GM18519 (cell line): ENCODE measurements around the gene FNDC11.

Experiments used
- ATAC-seq: cut with Tn5 transposase; IDR thresholded peaks from one replicate; pipeline ENCODE4 v1.9.1; 2021; ENCODE audit warnings: mild to moderate bottlenecking, moderate library complexity; ENCODE audit not compliant: unreplicated experiment, low FRiP score

Gene FNDC11

DNA sequence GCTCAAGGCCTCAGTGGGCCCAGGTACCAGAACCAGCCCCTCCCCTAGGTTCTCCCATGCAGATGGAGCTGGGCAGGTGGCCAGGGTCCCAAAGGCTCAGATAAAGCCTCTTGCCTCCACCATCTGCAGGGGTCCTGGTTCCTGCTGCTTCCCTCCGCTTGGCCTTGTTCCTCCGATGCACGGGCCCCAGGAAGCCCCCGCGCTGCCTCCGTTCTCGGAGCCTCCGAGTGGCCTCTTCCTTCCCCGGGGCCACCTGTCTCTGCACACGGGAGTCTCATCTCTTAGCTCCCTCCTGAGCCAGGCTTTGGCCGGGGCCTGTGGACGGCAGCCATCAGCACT lies 14.9 kb upstream of the FNDC11 start:
- no peak for ATAC-seq

DNA sequence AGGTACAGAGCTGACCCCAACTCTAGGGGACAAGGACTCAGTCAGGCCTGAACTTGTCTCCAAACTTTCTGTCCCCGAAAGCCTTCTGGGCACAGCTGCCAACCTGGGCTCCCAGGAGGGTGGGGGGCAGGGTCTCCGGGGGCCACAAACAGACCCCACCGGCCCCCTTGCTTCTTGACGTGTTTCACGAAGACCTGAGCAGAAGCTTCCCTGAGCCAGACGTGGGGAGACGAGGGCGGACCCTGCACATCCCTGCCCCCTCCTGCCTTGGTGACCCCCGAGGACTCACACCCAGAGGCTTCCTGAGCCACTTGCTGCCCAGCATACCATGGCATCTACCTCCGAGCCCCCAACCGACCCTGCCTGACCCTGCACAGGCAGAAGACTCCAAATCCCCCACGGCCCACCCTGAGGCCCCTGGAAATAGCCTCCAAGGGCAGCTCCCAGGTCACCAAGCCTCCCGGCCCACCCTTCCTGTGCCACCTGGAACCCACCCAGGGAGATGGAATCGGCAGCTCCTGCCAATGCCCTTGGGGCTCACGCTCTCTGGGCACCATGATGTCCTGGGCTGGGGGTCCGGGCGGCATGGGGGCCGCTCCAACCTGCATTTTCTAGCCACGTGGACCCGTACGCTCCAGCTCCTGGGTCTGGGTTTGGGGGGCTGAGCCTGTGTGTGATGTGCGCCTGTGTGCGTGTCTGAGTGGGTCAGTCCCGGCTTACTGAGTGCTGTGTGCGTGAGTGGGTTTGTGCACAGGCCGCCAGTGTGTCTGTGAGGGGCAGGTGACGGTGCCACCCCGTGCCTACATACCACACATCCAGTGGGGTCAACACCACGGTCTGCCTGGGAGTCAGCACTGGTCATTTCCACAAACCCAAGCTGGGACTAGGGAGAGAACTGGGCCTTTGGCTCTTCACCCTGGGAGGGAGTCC lies 14.3 kb upstream of the FNDC11 start:
- ATAC-seq = no peak

DNA sequence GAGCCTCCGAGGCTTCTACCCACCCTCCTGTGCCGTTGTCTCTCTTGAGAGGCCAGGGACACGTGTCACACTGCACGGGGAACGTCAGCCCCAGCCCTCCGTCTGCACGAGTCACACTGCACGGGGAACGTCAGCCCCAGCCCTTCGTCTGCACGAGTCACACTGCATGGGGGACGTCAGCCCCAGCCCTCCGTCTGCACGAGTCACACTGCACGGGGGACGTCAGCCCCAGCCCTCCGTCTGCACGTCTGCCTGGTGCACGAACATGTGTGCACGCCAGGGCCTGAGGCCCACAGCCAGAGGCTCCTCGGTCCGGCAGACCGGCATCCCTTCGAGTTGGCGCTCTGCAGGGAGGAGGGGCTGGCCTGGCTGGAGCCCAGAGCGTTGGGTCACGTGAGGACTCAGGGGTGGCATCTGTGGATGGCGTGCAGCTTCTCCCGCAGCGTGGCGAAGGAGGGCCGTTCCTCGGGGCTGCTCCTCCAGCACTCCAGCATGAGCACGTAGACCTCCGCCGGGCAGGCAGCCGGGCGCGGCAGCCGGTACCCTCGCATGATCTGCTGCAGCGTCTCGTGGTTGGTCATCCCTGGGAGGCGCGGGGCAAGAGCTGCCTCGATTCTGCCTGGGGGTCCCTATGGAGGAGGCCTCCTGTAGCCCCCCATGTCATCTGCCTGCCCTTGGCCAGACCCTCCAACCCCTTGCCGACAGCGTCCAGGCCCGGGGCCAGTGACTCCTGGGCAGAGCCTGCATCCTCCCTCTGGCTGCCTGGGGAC lies 13.4 kb upstream of the FNDC11 start:
- no peak for ATAC-seq

DNA sequence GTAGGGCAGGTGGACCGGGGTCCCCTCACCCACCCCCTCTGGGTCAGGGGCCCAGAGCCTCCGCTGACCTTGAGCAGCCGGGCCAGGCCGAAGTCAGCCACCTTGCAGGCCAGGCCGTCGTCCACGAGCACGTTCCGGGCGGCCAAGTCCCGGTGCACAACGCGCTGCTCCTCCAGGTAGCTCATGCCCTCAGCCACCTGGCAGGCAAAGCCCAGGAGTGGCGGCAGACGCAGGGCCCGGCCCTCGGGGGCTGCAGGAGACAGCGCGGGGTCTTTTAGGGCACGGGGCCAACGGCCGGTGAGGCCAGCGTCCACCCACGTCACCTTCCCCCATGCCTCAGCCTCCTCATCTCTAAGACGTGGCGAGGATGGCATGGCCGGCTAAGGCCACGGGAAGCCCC lies 12.6 kb upstream of the FNDC11 start:
- no peak for ATAC-seq

DNA sequence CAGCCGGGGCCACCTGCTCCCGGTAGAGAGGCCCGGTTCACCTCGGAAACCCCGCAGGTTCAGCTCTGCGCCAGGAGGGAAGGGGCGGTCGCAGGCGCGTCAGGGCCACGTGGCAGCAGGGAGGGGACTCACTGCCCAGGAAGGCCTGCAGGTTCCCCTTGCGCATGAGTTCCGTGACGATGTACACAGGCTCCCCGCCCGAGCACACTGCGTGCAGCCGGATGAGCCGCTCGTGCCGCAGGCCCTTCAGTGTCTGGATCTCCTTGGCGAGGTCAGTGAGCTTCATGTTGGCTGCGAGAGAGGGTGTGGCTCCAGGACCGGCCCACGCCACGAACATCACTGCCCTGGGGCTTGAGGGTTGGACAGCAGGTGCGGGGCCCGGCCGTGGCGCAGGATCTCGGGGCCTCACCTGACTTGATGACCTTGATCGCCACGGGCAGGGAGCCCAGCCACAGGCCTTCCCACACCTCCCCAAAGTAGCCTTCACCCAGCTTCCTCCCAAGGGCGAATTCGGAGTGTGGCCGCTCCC lies 11.9 kb upstream of the FNDC11 start:
- no peak for ATAC-seq

DNA sequence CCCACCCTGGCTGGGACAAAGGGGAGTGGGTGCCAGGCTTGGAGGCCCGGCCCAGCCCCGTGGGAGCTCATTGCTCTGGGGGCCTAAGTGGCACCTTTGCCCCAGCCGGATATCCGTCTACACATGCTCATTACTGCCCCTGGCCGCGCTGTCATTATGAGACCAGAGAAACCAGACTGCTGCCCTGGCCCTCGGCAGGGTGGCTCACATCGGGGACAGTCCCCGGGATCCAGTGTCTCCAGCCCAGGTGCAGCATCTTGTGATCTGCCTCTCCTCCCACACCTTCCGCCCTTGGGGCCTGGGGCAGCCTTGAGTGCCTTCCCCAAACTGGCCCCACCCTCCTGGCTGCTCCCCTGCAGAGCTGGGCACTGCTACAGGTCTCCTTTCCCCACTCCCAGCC lies 11.3 kb upstream of the FNDC11 start:
- ATAC-seq = no peak

DNA sequence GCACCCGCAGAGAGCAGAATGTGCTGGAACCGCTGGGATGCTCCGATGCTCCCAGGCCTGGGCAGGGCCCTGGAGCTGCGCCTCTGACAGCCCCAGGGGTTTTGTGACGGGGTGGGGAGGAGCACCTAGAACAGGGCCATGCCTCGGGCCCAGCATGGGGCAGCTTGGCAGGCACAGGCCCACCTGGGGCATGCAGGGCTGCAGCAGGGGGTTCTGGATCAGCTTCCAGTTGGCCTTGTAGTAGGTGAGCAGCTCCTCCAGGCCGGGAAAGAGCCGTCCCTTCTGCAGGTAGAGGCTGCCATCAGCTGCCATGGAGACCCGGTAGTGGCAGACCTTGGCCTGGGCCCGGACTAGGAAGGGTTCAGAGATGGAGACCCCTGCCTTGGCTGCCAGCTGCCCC lies 10.8 kb upstream of the FNDC11 start:
- ATAC-seq = no peak

DNA sequence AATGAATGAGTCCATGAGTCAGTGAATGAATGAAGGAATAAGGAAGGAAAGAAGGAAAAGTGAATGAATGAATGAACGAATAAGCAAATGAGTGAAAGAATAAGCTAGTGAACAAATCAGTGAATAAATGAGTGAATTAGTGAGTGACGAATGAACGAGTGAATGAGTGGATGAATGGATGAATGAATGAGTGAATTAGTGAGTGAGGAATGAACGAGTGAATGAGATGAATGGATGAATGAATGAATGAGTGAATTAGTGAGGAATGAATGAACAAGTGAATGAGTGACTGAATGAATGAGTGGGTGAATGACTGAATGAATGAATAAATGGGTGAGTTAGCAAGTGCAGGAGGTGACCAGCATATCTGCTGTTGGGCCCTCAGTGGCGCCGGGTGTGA lies 10.2 kb upstream of the FNDC11 start:
- no peak for ATAC-seq

DNA sequence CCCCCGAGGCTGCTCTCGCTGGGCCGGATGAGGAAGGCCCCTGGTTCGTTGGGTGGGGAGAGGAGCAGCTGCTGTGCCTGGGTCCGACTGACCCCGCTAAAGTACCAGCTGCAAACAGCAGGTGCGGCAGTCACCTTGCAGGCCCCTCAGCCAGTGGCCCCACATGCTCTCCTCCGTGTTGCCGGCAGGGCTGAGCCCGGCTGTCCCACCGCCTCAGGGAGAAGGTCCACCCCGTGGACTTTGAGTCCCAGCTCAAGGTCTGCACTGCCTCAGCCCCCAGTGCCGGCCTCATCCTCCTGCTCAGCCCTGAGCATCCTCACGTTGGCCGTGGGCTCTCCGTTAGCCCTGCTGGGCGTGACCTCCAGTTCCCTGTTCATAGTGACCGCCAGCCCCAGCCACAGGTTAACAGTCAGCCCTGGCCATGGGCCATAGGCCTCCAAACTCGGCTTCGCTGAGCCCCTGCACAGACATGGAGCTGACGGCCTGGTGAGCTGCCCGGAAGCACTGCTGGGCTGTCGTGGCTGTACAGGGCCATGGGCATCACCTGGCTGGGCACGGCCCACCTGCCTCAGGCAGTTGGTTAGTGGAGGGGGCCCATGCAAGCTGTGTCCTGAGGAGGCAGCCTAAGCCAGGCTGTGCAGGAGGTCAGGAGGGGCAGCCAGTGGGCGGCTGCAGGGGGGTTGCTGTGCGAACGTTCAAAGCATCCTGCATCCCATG lies 9.6 kb upstream of the FNDC11 start:
- ATAC-seq = no peak

DNA sequence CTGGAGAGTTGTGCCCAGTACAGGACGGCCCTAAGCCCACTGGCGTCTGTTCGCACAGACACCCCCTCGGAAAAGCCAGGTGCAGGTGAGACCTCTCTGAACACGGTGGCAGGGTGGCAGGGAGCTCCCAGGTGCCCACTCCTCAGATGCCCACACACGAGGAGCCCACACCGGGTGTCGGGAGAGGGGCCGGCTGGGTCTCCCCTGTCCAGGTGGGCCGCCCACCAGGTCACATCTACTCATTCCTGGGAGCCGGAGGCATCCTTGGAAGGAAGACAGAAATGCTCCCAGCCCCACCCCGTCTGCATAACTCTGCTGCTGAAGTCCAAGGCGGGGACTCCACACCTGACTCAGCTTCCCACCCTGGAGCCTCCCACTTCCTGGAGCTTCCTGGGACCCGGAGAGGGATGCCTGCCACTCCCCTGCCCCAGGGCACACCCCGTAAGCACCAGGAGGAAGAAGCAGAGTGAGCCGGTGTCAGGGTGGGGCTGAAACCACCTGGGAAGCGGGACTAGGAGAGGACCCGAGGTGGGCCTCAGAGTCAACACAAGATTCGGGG lies 8.9 kb upstream of the FNDC11 start:
- ATAC-seq = no peak

DNA sequence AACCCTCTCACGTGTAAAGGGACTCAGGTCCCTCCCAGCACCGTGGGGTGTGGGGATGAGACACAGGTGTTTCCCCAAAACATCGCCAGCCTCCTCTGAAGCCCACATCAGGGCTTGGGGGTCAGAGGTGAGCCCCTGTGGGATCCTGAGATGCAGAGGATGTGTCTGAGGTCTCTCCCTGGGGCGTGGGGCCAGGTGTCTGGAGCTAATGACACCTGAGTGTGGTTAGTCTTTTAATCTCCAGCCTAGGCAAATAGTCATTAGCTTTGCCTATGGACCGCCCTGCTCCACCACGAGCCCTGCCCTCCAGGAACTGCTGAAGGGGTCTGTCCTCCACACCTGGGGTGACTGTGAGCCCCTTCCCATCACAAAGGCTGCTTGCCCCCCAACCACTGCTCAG lies 8.1 kb upstream of the FNDC11 start:
- no peak for ATAC-seq

DNA sequence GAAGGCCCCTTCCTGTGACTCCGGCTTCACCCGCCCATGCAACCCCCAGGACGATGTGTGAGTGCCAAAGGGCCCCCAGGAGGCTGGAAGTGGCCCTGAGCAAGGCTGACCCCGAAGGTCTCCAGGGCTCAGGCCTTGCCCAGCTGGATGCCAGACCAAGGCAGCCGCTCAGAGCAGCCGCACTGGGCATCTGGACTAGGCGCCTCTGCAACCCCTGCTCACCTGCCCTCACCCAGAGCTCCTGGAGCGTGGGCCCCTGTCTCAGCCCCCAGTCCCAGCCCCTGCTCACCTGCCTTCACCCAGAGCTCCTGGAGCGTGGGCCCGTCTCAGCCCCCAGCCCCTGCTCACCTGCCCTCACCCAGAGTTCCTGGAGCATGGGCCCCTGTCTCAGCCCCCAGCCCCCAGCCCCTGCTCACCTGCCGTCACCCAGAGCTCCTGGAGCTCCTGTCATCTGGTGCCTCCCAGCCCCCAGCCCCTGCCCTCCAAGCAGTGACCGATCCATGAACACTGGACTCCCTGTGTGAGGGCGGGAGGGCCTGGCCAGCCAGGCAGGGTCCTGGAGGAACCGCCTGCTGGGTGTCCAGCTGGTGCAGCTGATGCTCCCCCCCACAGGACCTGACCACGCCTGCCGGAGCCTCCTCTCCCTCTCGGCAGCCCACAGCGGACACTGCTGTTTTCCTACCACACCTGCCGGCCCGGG lies 7.6 kb upstream of the FNDC11 start:
- ATAC-seq = no peak

DNA sequence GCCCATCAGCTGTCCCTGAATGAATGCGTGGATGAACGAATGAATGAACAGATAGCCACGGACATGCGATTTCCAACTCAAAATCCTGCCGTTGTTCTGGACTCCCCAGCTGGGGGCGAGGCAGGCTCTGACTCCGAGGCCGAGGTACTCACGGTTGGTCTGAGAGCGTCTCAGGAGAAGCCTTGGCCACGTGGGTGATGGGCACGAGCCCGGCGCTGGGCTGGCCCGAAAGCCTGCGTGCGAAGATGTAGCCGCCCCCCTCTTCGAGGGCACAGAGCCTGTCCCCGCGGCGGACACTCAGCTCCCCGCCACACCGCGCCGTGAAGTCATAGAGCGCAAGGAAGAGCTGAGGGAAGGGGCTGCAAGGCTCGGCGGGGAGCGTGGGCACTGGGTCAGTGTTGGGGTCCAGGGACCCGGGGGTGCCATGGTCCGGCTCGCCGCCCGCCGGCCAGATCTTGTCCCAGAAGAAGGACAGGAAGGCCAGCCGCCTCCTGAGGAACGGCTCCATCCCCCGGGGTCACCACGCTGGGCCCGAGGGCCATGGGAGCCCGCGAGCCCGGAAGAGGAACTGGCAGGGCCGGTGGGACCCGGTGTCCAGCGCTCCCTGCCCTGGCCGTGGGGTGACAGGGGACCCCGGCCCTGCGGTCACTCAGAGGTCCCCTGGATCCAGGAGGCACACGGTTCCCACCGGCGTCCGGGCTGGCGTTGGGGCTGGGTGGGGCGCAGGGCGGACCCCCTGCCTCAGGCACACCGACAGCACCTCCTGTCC lies 6.8 kb upstream of the FNDC11 start:
- no peak for ATAC-seq

DNA sequence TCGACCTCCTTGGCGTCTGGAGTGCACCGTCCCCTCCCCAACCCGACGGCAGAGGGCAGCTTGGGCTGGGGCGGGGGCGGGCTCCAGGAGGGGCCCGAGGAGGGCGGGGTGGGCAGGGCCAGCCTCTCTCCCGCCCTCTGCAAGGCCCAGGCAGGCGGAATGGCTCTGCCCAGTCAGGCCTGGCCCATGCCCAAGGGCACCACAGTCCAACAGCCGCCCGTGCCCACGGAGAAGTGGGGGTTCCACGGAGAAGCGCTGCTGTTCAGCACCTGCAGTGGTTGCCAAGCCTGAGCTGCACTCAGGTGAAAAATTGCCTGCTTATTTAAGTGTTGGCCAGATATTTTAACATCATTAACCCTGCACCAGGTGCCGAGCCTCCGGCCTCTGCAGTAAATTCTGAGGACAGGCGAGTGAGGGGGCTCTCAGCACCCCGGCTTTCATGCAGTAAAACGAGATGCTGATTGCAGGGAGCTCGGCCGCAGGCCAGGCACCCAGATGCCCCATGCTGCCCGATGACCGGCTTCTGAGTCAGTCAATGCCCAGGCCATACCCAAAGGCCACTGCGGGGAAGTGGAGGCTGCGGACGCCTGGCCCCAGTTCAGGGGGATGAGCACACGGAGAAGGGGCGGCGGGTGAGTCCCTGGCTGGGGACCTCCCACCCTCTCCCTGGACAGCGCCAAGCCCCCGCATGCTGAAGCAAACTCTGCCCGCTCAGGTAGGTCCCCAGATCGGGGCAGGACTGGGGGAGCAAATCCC lies 6.1 kb upstream of the FNDC11 start, which contains the start of gene SRMS:
TSS of gene SRMS (minus strand) at position 25 of the 756 bp plus-strand sequence. CDS start 286 bp downstream, outside the sequence.
- ATAC-seq = no peak

DNA sequence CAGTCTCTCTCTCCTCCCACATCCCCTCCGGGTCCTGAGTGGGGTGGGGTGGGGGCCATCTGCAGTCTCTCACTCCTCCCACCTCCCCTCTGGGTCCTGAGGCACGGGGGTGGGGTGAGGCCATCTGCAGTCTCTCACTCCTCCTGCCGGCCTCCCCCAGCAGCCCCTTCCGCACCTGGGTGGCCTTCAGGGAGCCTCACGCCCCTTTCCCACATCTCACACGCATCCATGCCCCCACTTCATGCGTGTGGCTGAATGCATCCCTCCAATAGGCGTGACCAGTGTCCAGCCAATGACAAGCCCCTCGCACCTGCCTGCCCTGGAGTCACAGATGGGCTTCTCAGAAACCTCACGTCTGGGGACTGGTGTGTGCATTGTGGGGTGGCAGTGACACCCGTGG lies 5.4 kb upstream of the FNDC11 start:
- no peak for ATAC-seq

DNA sequence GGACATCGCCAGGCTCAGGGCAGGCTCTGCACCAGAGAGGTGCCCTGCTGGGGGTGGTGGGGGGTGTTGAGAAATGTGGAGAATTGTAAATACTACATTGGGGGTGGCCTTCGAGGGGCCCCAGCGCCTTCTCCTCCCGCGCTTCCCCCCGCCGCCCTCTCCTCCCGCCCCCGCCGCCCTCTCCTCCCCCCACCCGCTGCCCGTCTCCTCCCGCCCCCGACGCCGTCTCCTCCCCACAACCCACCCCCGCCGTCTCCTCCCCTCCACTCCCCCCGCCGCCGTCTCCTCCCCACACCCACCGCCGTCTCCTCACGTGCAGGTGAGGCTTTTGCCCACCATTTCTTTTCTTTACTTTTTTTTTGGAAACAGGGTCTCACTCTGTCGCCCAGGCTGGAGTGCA lies 4.9 kb upstream of the FNDC11 start:
- no peak for ATAC-seq

DNA sequence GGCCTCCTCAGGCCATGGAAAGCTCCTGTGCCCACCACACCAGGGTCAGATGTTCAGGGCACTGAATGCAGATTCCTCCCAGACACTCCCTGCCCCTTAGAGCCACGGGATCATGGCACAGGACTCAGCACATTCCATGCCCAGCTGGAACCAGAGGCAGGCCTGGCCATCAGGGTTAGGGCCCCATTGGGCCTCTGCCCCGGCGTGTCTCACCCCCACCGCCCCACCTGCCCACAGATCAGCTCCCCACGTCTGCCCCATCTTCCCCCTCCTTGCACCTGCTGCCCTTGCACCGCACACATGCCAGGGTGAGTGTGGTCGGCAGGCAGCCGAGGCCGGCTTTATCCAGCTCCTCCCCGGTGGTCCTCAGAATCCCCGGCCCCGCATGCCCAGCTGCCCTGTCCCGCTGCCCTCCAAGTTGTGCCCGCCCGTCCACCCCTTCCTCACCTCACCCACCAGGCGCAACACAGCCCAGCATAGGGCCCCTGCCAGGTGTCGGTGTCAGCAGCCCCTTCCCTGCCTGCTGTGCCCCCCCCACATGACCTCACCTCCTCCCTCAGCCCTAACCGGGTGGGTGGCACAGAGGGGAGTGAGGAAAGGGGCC lies 4.2 kb upstream of the FNDC11 start:
- ATAC-seq = no peak

DNA sequence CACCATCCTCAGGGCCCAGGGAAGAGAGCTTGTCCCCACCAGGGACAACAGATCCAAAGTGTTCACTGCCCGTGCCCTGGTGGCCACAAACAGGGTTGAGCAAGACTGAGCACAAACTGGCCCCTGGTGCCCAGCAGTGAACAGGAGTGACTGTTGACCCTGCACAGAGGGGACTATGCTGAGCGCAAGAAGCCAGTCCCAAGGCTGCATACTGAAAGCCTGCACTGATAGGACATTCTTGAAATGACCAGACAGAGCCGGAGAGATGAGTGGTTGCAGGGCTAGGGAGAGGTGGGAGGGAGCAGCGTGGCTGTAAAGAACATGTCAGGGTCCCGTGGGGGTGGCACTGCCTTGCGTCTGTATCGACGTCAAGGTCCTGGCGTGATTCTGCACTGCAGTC lies 2.9 kb upstream of the FNDC11 start:
- no peak for ATAC-seq
